ENCODE measurements around the gene TFB2M. TPM values are rescaled to one million over a fixed set of nuclear protein-coding genes. Genes with fewer than 3 reads are reported as not detected.

Gene TFB2M
- total and polyA plus RNA-seq, 7 experiments from 2014 or later: 9.5 to 18.2 (median 10.8) TPM

- no peak overlapping the region for H3K4me3 Mint-ChIP-seq
- H3K4me1 ChIP-seq (ENCODE audit: control insufficient read depth in 2 of 2, insufficient read depth in 2 of 2, low read length in 2 of 2): peaks cover 0 to 3% of the 10 kb centered on the region in 2 donors
- H3K36me3 ChIP-seq (ENCODE audit: control insufficient read depth in 2 of 3, insufficient read depth in 3 of 3, low read length in 3 of 3): no peaks in the 10 kb centered on the region
- peaks cover 0 to 5% (median 0%) of the 10 kb centered on the region in 3 experiments for H3K9me3 ChIP-seq (ENCODE audit: control insufficient read depth in 2 of 3, low read length in 3 of 3)
- intact Hi-C loops (cut with micrococcal nuclease): no loop called here
- H3K27ac ChIP-seq (ENCODE audit: low read depth, low read length): no peak overlapping the region
- no peak overlapping the region for H3K4me3 ChIP-seq (ENCODE audit: low read length)
- peaks cover 0 to 13% (median 6%) of the 10 kb centered on the region in 7 donors for H3K4me1 Mint-ChIP-seq
- DNase-seq (no peak), ATAC-seq (no peak)
- peaks cover 0 to 40% (median 10%) of the 10 kb centered on the region in 11 donors for H3K9me3 Mint-ChIP-seq
- peaks cover 0 to 6% (median 0%) of the 10 kb centered on the region in 5 donors for H3K27me3 Mint-ChIP-seq
- peaks cover 0 to 10% (median 1%) of the 10 kb centered on the region in 5 donors for H3K36me3 Mint-ChIP-seq
- H3K27me3 ChIP-seq (ENCODE audit: control insufficient read depth in 2 of 2, insufficient read depth in 2 of 2, low read length in 2 of 2): no peaks in the 10 kb centered on the region
- H3K27ac Mint-ChIP-seq: no peak overlapping the region
- CTCF ChIA-PET: no interaction called here
- POLR2A ChIA-PET: interaction anchor here (0.8 kb wide), 1 partner anchor 321 kb away, joined by 3 read pairs; no protein-coding TSS in a partner anchor
Observed at GRCh38 chr1:246528933-246529731, 36.9 kb downstream of the TFB2M start.

GRCh38 chr1:246527402-246528088, 38.5 kb downstream of the TFB2M start:
- intact Hi-C loops (cut with micrococcal nuclease): no loop called here
- H3K36me3 ChIP-seq (ENCODE audit: control insufficient read depth in 2 of 3, insufficient read depth in 3 of 3, low read length in 3 of 3): no peaks in the 10 kb centered on the region
- ChIA-PET CTCF (no interaction called here), POLR2A (no interaction called here)
- H3K27me3 ChIP-seq (ENCODE audit: control insufficient read depth in 2 of 2, insufficient read depth in 2 of 2, low read length in 2 of 2): no peaks in the 10 kb centered on the region
- H3K4me1 Mint-ChIP-seq: peaks cover 0 to 13% (median 6%) of the 10 kb centered on the region in 7 donors
- no peak overlapping the region for H3K27ac ChIP-seq (ENCODE audit: low read depth, low read length)
- H3K36me3 Mint-ChIP-seq: peaks cover 0 to 10% (median 1%) of the 10 kb centered on the region in 5 donors
- H3K27ac Mint-ChIP-seq: peak overlapping the region in 2 of 9 donors; percentile 80 to 81
- DNase-seq (no peak), ATAC-seq (peak; percentile 44)
- peaks cover 0 to 5% (median 0%) of the 10 kb centered on the region in 3 experiments for H3K9me3 ChIP-seq (ENCODE audit: control insufficient read depth in 2 of 3, low read length in 3 of 3)
- peak overlapping the region in 2 of 10 donors; percentile 5 to 37 for H3K4me3 Mint-ChIP-seq
- peaks cover 0 to 3% of the 10 kb centered on the region in 2 donors for H3K4me1 ChIP-seq (ENCODE audit: control insufficient read depth in 2 of 2, insufficient read depth in 2 of 2, low read length in 2 of 2)
- H3K4me3 ChIP-seq (ENCODE audit: low read length): no peak overlapping the region
- peaks cover 0 to 6% (median 0%) of the 10 kb centered on the region in 5 donors for H3K27me3 Mint-ChIP-seq
- peaks cover 0 to 32% (median 10%) of the 10 kb centered on the region in 11 donors for H3K9me3 Mint-ChIP-seq

GRCh38 chr1:246526915-246527314, 39.1 kb downstream of the TFB2M start:
- CTCF ChIA-PET: no interaction called here
- Histone ChIP-seq H3K9me3 (ENCODE audit: control insufficient read depth in 2 of 3, low read length in 3 of 3) (peaks cover 0 to 5% (median 0%) of the 10 kb centered on the region in 3 experiments), H3K27me3 (ENCODE audit: control insufficient read depth in 2 of 2, insufficient read depth in 2 of 2, low read length in 2 of 2) (no peaks in the 10 kb centered on the region), H3K36me3 (ENCODE audit: control insufficient read depth in 2 of 3, insufficient read depth in 3 of 3, low read length in 3 of 3) (no peaks in the 10 kb centered on the region), H3K4me1 (ENCODE audit: control insufficient read depth in 2 of 2, insufficient read depth in 2 of 2, low read length in 2 of 2) (peaks cover 0 to 3% of the 10 kb centered on the region in 2 donors), H3K4me3 (ENCODE audit: low read length) (no peak overlapping the region), H3K27ac (ENCODE audit: low read depth, low read length) (no peak overlapping the region)
- DNase-seq: no peak
- intact Hi-C loops (cut with micrococcal nuclease): no loop called here
- ATAC-seq: no peak
- peak overlapping the region in 1 of 9 donors; percentile 80 for H3K27ac Mint-ChIP-seq
- peaks cover 0 to 4% (median 0%) of the 10 kb centered on the region in 5 donors for H3K27me3 Mint-ChIP-seq
- H3K4me1 Mint-ChIP-seq: peaks cover 0 to 13% (median 6%) of the 10 kb centered on the region in 7 donors
- peaks cover 0 to 29% (median 12%) of the 10 kb centered on the region in 11 donors for H3K9me3 Mint-ChIP-seq
- H3K4me3 Mint-ChIP-seq: no peak overlapping the region
- peaks cover 0 to 10% (median 1%) of the 10 kb centered on the region in 5 donors for H3K36me3 Mint-ChIP-seq
- POLR2A ChIA-PET: no interaction called here

- H3K36me3 ChIP-seq (ENCODE audit: control insufficient read depth in 2 of 3, insufficient read depth in 3 of 3, low read length in 3 of 3): no peaks in the 10 kb centered on the region
- H3K4me1 Mint-ChIP-seq: peaks cover 0 to 13% (median 6%) of the 10 kb centered on the region in 7 donors
- no peak overlapping the region for H3K4me3 Mint-ChIP-seq
- peaks cover 0 to 5% (median 0%) of the 10 kb centered on the region in 3 experiments for H3K9me3 ChIP-seq (ENCODE audit: control insufficient read depth in 2 of 3, low read length in 3 of 3)
- no peaks in the 10 kb centered on the region for H3K27me3 Mint-ChIP-seq
- peaks cover 0 to 3% of the 10 kb centered on the region in 2 donors for H3K4me1 ChIP-seq (ENCODE audit: control insufficient read depth in 2 of 2, insufficient read depth in 2 of 2, low read length in 2 of 2)
- H3K27ac ChIP-seq (ENCODE audit: low read depth, low read length): no peak overlapping the region
- peaks cover 0 to 8% (median 1%) of the 10 kb centered on the region in 5 donors for H3K36me3 Mint-ChIP-seq
- CTCF ChIA-PET: no interaction called here
- no peak overlapping the region for H3K4me3 ChIP-seq (ENCODE audit: low read length)
- intact Hi-C loops (cut with micrococcal nuclease): no loop called here
- H3K27me3 ChIP-seq (ENCODE audit: control insufficient read depth in 2 of 2, insufficient read depth in 2 of 2, low read length in 2 of 2): no peaks in the 10 kb centered on the region
- POLR2A ChIA-PET: no interaction called here
- H3K27ac Mint-ChIP-seq: peak overlapping the region in 1 of 9 donors; percentile 13
- no peak for DNase-seq
- peaks cover 0 to 27% (median 12%) of the 10 kb centered on the region in 11 donors for H3K9me3 Mint-ChIP-seq
- ATAC-seq: no peak
Observed at GRCh38 chr1:246526380-246526779, 39.7 kb downstream of the TFB2M start.

- Mint-ChIP-seq H3K9me3 (peaks cover 0 to 27% (median 12%) of the 10 kb centered on the region in 11 donors), H3K27me3 (no peaks in the 10 kb centered on the region), H3K36me3 (peaks cover 0 to under 1% (median 0%) of the 10 kb centered on the region in 5 donors), H3K4me3 (no peak overlapping the region), H3K4me1 (peaks cover 0 to 2% (median 0%) of the 10 kb centered on the region in 7 donors), H3K27ac (no peak overlapping the region)
- peaks cover 0 to 24% (median 6%) of the 10 kb centered on the region in 3 experiments for H3K9me3 ChIP-seq (ENCODE audit: control insufficient read depth in 2 of 3, low read length in 3 of 3)
- H3K27ac ChIP-seq (ENCODE audit: low read depth, low read length): no peak overlapping the region
- ATAC-seq: no peak
- ChIA-PET CTCF (no interaction called here), POLR2A (no interaction called here)
- no peaks in the 10 kb centered on the region for H3K36me3 ChIP-seq (ENCODE audit: control insufficient read depth in 2 of 3, insufficient read depth in 3 of 3, low read length in 3 of 3)
- DNase-seq: no peak
- H3K27me3 ChIP-seq (ENCODE audit: control insufficient read depth in 2 of 2, insufficient read depth in 2 of 2, low read length in 2 of 2): no peaks in the 10 kb centered on the region
- no peak overlapping the region for H3K4me3 ChIP-seq (ENCODE audit: low read length)
- no peaks in the 10 kb centered on the region for H3K4me1 ChIP-seq (ENCODE audit: control insufficient read depth in 2 of 2, insufficient read depth in 2 of 2, low read length in 2 of 2)
- intact Hi-C loops (cut with micrococcal nuclease): no loop called here
Observed at GRCh38 chr1:246519514-246519913, 46.5 kb downstream of the TFB2M start.

GRCh38 chr1:246518456-246519205, 47.4 kb downstream of the TFB2M start:
- H3K27ac ChIP-seq (ENCODE audit: low read depth, low read length): no peak overlapping the region
- peaks cover 0 to 2% (median 0%) of the 10 kb centered on the region in 5 donors for H3K36me3 Mint-ChIP-seq
- POLR2A ChIA-PET: no interaction called here
- no peak for ATAC-seq
- no peak overlapping the region for H3K27ac Mint-ChIP-seq
- H3K4me3 ChIP-seq (ENCODE audit: low read length): no peak overlapping the region
- no peaks in the 10 kb centered on the region for H3K27me3 ChIP-seq (ENCODE audit: control insufficient read depth in 2 of 2, insufficient read depth in 2 of 2, low read length in 2 of 2)
- DNase-seq: no peak
- CTCF ChIA-PET: no interaction called here
- H3K4me1 ChIP-seq (ENCODE audit: control insufficient read depth in 2 of 2, insufficient read depth in 2 of 2, low read length in 2 of 2): no peaks in the 10 kb centered on the region
- peaks cover 0 to 36% (median 12%) of the 10 kb centered on the region in 11 donors for H3K9me3 Mint-ChIP-seq
- H3K36me3 ChIP-seq (ENCODE audit: control insufficient read depth in 2 of 3, insufficient read depth in 3 of 3, low read length in 3 of 3): no peaks in the 10 kb centered on the region
- intact Hi-C loops (cut with micrococcal nuclease): no loop called here
- H3K4me1 Mint-ChIP-seq: peaks cover 0 to 7% (median 0%) of the 10 kb centered on the region in 7 donors
- no peak overlapping the region for H3K4me3 Mint-ChIP-seq
- peaks cover 0 to 24% (median 6%) of the 10 kb centered on the region in 3 experiments for H3K9me3 ChIP-seq (ENCODE audit: control insufficient read depth in 2 of 3, low read length in 3 of 3)
- no peaks in the 10 kb centered on the region for H3K27me3 Mint-ChIP-seq
